NCI-H446 treated with DMSO at 0.1 percent for 48 hours (cell line): ENCODE results near the gene CAPS.
"Not testable (repeated sequence)": the region's sequence is repeated elsewhere in the genome, so short reads cannot be mapped to it uniquely, and the experiment has no call there.

Source experiments
- DNase-seq: peaks from one replicate; lab custom pipeline; 2025; lab: John Stamatoyannopoulos, UW

CAPS gene

GRCh38 chr19:5956728-5957127 lies 42.7 kb downstream of the CAPS start:
- DNase-seq = no peak

- no peak for DNase-seq
Measured at GRCh38 chr19:5957170-5957569, 43.1 kb downstream of the CAPS start.

- DNase-seq = no peak
Measured at GRCh38 chr19:5958074-5958850, 44.2 kb downstream of the CAPS start.

- no peak for DNase-seq
Measured at GRCh38 chr19:5958851-5959122, 44.7 kb downstream of the CAPS start.

- no peak for DNase-seq
Measured at GRCh38 chr19:5959260-5960004, 45.4 kb downstream of the CAPS start.

- no peak for DNase-seq
Measured at GRCh38 chr19:5960005-5961001, 46.2 kb downstream of the CAPS start.

GRCh38 chr19:5961641-5961968 lies 47.6 kb downstream of the CAPS start:
- not testable (repeated sequence) for DNase-seq

- DNase-seq = no peak
Measured at GRCh38 chr19:5961969-5962945, 48.2 kb downstream of the CAPS start.

- not testable (repeated sequence) for DNase-seq
Measured at GRCh38 chr19:5963259-5963658, 49.2 kb downstream of the CAPS start.

- no peak for DNase-seq
Measured at GRCh38 chr19:5963855-5964254, 49.8 kb downstream of the CAPS start.

GRCh38 chr19:5964816-5965565 lies 50.9 kb downstream of the CAPS start:
- DNase-seq = no peak
